Articular chondrocyte of knee joint (primary cell): ENCODE results near the gene OGT. TPM values are rescaled to one million over a fixed set of nuclear protein-coding genes. Genes with fewer than 3 reads are reported as not detected.

ENCODE experiments used
- small RNA-seq: library from RNA; depleted of rRNA; stranded (forward); fragments of <200 nt; gene quantifications from one replicate; pipeline ENCODE3, GENCODE V24; 2012
- total RNA-seq: library from RNA; depleted of rRNA; stranded (reverse); fragments of >200 nt; gene quantifications from 2 replicates; pipeline ENCODE4 v1.2.3, GENCODE V29; 2012

Gene OGT
- total RNA-seq: 155 and 160 TPM in 2 replicates

GRCh38 chrX:71532753-71533425, at the start of gene OGT:
Gene OGT (plus strand): TSS chrX:71533104. CDS start chrX:71533300, 196 bp downstream.

GRCh38 chrX:71578253-71579135, 45.6 kb downstream of the OGT start, which contains the start of gene GCNA:
Gene GCNA (plus strand): TSS chrX:71578437. CDS start chrX:71580822, 2,385 bp downstream.

GRCh38 chrX:71618303-71618721, 85.4 kb downstream of the OGT start, which contains the start of gene CXCR3:
Gene CXCR3 (minus strand): TSS chrX:71618511. CDS start chrX:71618449, 62 bp downstream.

Small RNA genes lying within 50 kb of the gene (small RNA-seq; reads per million reads assigned to genes)
- gene RF00019: not detected

Other genes with a start within 250 kb of the OGT start
- 285 and 322 TPM in 2 replicates for gene NONO, start 249.5 kb upstream of the OGT start, total RNA-seq
- 1.1 and 1.2 TPM in 2 replicates for gene ITGB1BP2, start 231.4 kb upstream of the OGT start, total RNA-seq
- 32.8 and 34.2 TPM in 2 replicates for gene TAF1, start 166.7 kb upstream of the OGT start, total RNA-seq
- gene GCNA, start 45.3 kb downstream of the OGT start, total RNA-seq: 2.6 and 2.9 TPM in 2 replicates
- gene CXCR3, start 85.4 kb downstream of the OGT start, total RNA-seq: not detected in 2 replicates
- gene CXorf49, start 185.2 kb downstream of the OGT start, total RNA-seq: not detected in 2 replicates
- gene CXorf49B, start 230.2 kb downstream of the OGT start, total RNA-seq: not detected in 2 replicates